ENCODE results near the gene MYBL2.

The MYBL2 gene

GRCh38 chr20:43667341-43668132 is 623 bp downstream of the MYBL2 start (continued):
- TF ChIP-seq ZSCAN18 (tag by site-specific recombination; IDR thresholded peaks at IDR 0.05) (no peak), SP3 (tag by site-specific recombination; IDR thresholded peaks at IDR 0.05) (peak; percentile 44), ZNF558 (tag by site-specific recombination; IDR thresholded peaks at IDR 0.05) (no peak), PRDM10 (tag by site-specific recombination; IDR thresholded peaks at IDR 0.05) (peak; percentile 63; the same call in 1 of the 2 replicates), ATF2 (tag by site-specific recombination; IDR thresholded peaks at IDR 0.05; ENCODE audit: low read depth) (peak; percentile 92), HOXC10 (CRISPR knock-in tag; IDR thresholded peaks at IDR 0.05) (0 out of 2 replicates have a peak, but pooled peaks have one; percentile 39), ZBTB44 (tag by site-specific recombination; IDR thresholded peaks at IDR 0.05) (no peak), ZFP3 (tag by site-specific recombination; IDR thresholded peaks at IDR 0.05; ENCODE audit: low read depth) (no peak), ZBTB49 (tag by site-specific recombination; IDR thresholded peaks at IDR 0.05; ENCODE audit: low read depth) (no peak), SCRT1 (tag by site-specific recombination; IDR thresholded peaks at IDR 0.05; ENCODE audit: borderline replicate concordance) (peak; percentile 70), GLIS2 (tag by site-specific recombination; IDR thresholded peaks at IDR 0.05) (peak; percentile 98), ZNF2 (tag by site-specific recombination; IDR thresholded peaks at IDR 0.05) (no peak; the same call in 1 of the 2 replicates), ZNF624 (tag by site-specific recombination; IDR thresholded peaks at IDR 0.05) (no peak), ZBTB6 (tag by site-specific recombination; IDR thresholded peaks at IDR 0.05) (peak; percentile 59; the same call in 1 of the 2 replicates), ZNF521 (tag by site-specific recombination; IDR thresholded peaks at IDR 0.05) (no peak), ZNF76 (tag by site-specific recombination; IDR thresholded peaks at IDR 0.05; ENCODE audit: borderline replicate concordance, low read depth) (no peak), KLF9 (tag by site-specific recombination; IDR thresholded peaks at IDR 0.05; ENCODE audit: low read depth) (peak; percentile 88), ZNF629 (tag by site-specific recombination; IDR thresholded peaks at IDR 0.05) (peak; percentile 91), ZNF555 (tag by site-specific recombination; conservative IDR thresholded peaks at IDR 0.05) (no peak), KLF8 (tag by site-specific recombination; IDR thresholded peaks at IDR 0.05) (peak; percentile 84), OVOL3 (tag by site-specific recombination; IDR thresholded peaks at IDR 0.05) (0 out of 2 replicates have a peak, but pooled peaks have one; percentile 7), ZNF37A (tag by site-specific recombination; IDR thresholded peaks at IDR 0.05) (no peak), ZNF394 (tag by site-specific recombination; IDR thresholded peaks at IDR 0.05; ENCODE audit: borderline replicate concordance) (peak; percentile 18; the same call in 1 of the 2 replicates), ZNF645 (tag by site-specific recombination; IDR thresholded peaks at IDR 0.05) (no peak), ZNF266 (tag by site-specific recombination; IDR thresholded peaks at IDR 0.05; ENCODE audit: low read depth) (no peak), SP2 (tag by site-specific recombination; IDR thresholded peaks at IDR 0.05) (peak; percentile 74)
